WI38 (cell line): ENCODE data around the gene SIK1.

Experiments
- H3K4me3 ChIP-seq: 2 replicates; pipeline ENCODE4 v1.5.1; 2011; ENCODE audit warnings: low read depth, mild to moderate bottlenecking, control low read depth, low read length
- CTCF ChIP-seq: IDR thresholded peaks from 2 replicates; pipeline ENCODE4 v1.5.1; 2012; ENCODE audit warnings: low read depth, mild to moderate bottlenecking, control low read depth, low read length

Gene SIK1

GRCh38 chr21:43374228-43374885 is 52.6 kb downstream of the SIK1 start:
- no peak for TF ChIP-seq CTCF
- no peak overlapping the region for H3K4me3 ChIP-seq

- no peak for TF ChIP-seq CTCF
- H3K4me3 ChIP-seq: no peak overlapping the region
Observed at GRCh38 chr21:43373362-43374227, 53.3 kb downstream of the SIK1 start.

GRCh38 chr21:43372663-43373361 is 54.1 kb downstream of the SIK1 start:
- no peak overlapping the region for H3K4me3 ChIP-seq
- no peak for TF ChIP-seq CTCF

DNA sequence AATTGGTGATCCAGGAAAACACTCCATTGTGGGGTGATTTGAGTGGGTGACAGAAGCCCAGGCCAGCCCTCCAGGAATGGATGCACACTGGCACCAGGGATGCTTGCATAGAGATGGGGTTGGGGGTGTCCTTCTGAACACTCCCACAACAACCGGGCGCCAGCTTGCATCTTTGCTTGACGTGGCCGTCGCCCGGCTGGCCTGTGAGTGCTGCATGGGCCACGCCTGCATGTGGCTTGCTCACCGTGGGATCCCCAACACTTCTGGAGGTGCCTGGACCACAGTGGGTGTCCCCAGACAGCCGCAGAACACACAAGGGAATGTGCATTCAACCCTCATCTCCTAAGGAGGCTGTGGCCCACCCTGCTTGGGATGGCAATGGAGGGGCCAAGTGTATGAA is 55.1 kb downstream of the SIK1 start:
- no peak overlapping the region for H3K4me3 ChIP-seq
- no peak for TF ChIP-seq CTCF

- H3K4me3 ChIP-seq: no peak overlapping the region
- TF ChIP-seq CTCF: no peak
Observed at GRCh38 chr21:43370888-43371570, 55.9 kb downstream of the SIK1 start.

GRCh38 chr21:43370091-43370658 is 56.8 kb downstream of the SIK1 start:
- no peak overlapping the region for H3K4me3 ChIP-seq
- no peak for TF ChIP-seq CTCF
